NCI-H1436 treated with DMSO at 0.1 percent for 48 hours (cell line): ENCODE measurements around the gene IBA57.

Experiments used
- DNase-seq: peaks from one replicate; lab custom pipeline; 2025; lab: John Stamatoyannopoulos, UW

The IBA57 gene

GRCh38 chr1:228190778-228191177 lies 25.2 kb downstream of the IBA57 start:
- DNase-seq, result no peak

GRCh38 chr1:228194436-228194835 lies 28.8 kb downstream of the IBA57 start:
- no peak for DNase-seq

GRCh38 chr1:228194921-228195812 lies 29.6 kb downstream of the IBA57 start:
- no peak for DNase-seq

GRCh38 chr1:228197555-228198147 lies 32.0 kb downstream of the IBA57 start:
- no peak for DNase-seq

- DNase-seq, result no peak
These were observed 33.5 kb downstream of the IBA57 start for GRCh38 chr1:228198977-228199590.

- no peak for DNase-seq
These were observed 39.4 kb downstream of the IBA57 start for GRCh38 chr1:228204958-228205357.

- no peak for DNase-seq
These were observed 40.2 kb downstream of the IBA57 start for GRCh38 chr1:228205526-228206436.

GRCh38 chr1:228206582-228207351 lies 41.2 kb downstream of the IBA57 start:
- DNase-seq, result no peak

GRCh38 chr1:228207381-228207810 lies 41.8 kb downstream of the IBA57 start:
- no peak for DNase-seq

GRCh38 chr1:228207851-228208821 lies 42.5 kb downstream of the IBA57 start, which contains the start of gene OBSCN:
Gene OBSCN, plus strand, starts transcription at chr1:228208044. Its CDS starts 3,740 bp downstream, at chr1:228211784.
- DNase-seq, result no peak

- DNase-seq, result no peak
These were observed 43.4 kb downstream of the IBA57 start for GRCh38 chr1:228208831-228209551.

- no peak for DNase-seq
These were observed 44.1 kb downstream of the IBA57 start for GRCh38 chr1:228209657-228210056.

GRCh38 chr1:228210076-228210651 lies 44.6 kb downstream of the IBA57 start:
- DNase-seq, result no peak

- DNase-seq, result no peak
These were observed 45.3 kb downstream of the IBA57 start for GRCh38 chr1:228210712-228211530.

GRCh38 chr1:228211531-228212414 lies 46.2 kb downstream of the IBA57 start:
- no peak for DNase-seq

GRCh38 chr1:228212415-228212965 lies 46.9 kb downstream of the IBA57 start:
- DNase-seq, result no peak
